Measurements from ENCODE around the gene CDK9.
"Not testable (repeated sequence)": the region's sequence is repeated elsewhere in the genome, so short reads cannot be mapped to it uniquely, and the experiment has no call there.

CDK9 gene

GRCh38 chr9:127778280-127779135, 7.3 kb upstream of the CDK9 start, which contains the start of gene SH2D3C:
SH2D3C (minus strand) TSS chr9:127778666; CDS start chr9:127778627, 39 bp downstream.
- Histone ChIP-seq H3K36me3 (ENCODE audit: insufficient read depth, low read length) (no peaks in the 10 kb centered on the region), H2AFZ (ENCODE audit: low read depth, low read length) (no peak within 1 kb of the TSS), H3K4me1 (ENCODE audit: insufficient read depth, low read length) (peaks cover 3% of the 10 kb centered on the region), H3K9me3 (ENCODE audit: low read length) (no peaks in the 10 kb centered on the region), H3K4me3 (ENCODE audit: low read length) (no peak within 1 kb of the TSS), H3K27me3 (ENCODE audit: insufficient read depth, low read length) (no peaks in the 10 kb centered on the region)

- H3K9me3 ChIP-seq (ENCODE audit: low read length), result no peaks in the 10 kb centered on the region
- H3K27me3 ChIP-seq (ENCODE audit: insufficient read depth, low read length), result no peaks in the 10 kb centered on the region
- H3K4me1 ChIP-seq (ENCODE audit: insufficient read depth, low read length), result peaks cover 3% of the 10 kb centered on the region
- no peaks in the 10 kb centered on the region for H3K36me3 ChIP-seq (ENCODE audit: insufficient read depth, low read length)
- H2AFZ ChIP-seq (ENCODE audit: low read depth, low read length), result no peak overlapping the region
- H3K4me3 ChIP-seq (ENCODE audit: low read length), result no peak overlapping the region
These were observed 6.5 kb upstream of the CDK9 start for GRCh38 chr9:127779136-127779981.

- no peaks in the 10 kb centered on the region for H3K36me3 ChIP-seq (ENCODE audit: insufficient read depth, low read length)
- H3K9me3 ChIP-seq (ENCODE audit: low read length), result no peaks in the 10 kb centered on the region
- H2AFZ ChIP-seq (ENCODE audit: low read depth, low read length), result no peak overlapping the region
- H3K27me3 ChIP-seq (ENCODE audit: insufficient read depth, low read length), result no peaks in the 10 kb centered on the region
- no peak overlapping the region for H3K4me3 ChIP-seq (ENCODE audit: low read length)
- peaks cover 5% of the 10 kb centered on the region for H3K4me1 ChIP-seq (ENCODE audit: insufficient read depth, low read length)
These were observed 5.5 kb upstream of the CDK9 start for GRCh38 chr9:127780126-127780885.

GRCh38 chr9:127780909-127781308, 4.9 kb upstream of the CDK9 start:
- not testable (repeated sequence) for H3K4me3 ChIP-seq (ENCODE audit: low read length); H3K9me3 ChIP-seq (ENCODE audit: low read length); H3K4me1 ChIP-seq (ENCODE audit: insufficient read depth, low read length); H2AFZ ChIP-seq (ENCODE audit: low read depth, low read length); H3K36me3 ChIP-seq (ENCODE audit: insufficient read depth, low read length); H3K27me3 ChIP-seq (ENCODE audit: insufficient read depth, low read length)

- Histone ChIP-seq H3K36me3 (ENCODE audit: insufficient read depth, low read length) (no peaks in the 10 kb centered on the region), H3K9me3 (ENCODE audit: low read length) (no peaks in the 10 kb centered on the region), H2AFZ (ENCODE audit: low read depth, low read length) (no peak overlapping the region), H3K4me3 (ENCODE audit: low read length) (no peak overlapping the region), H3K4me1 (ENCODE audit: insufficient read depth, low read length) (peaks cover 6% of the 10 kb centered on the region), H3K27me3 (ENCODE audit: insufficient read depth, low read length) (no peaks in the 10 kb centered on the region)
These were observed 4.0 kb upstream of the CDK9 start for GRCh38 chr9:127781806-127782205.

- H2AFZ ChIP-seq (ENCODE audit: low read depth, low read length), result no peak overlapping the region
- H3K27me3 ChIP-seq (ENCODE audit: insufficient read depth, low read length), result no peaks in the 10 kb centered on the region
- no peak overlapping the region for H3K4me3 ChIP-seq (ENCODE audit: low read length)
- H3K4me1 ChIP-seq (ENCODE audit: insufficient read depth, low read length), result peaks cover 14% of the 10 kb centered on the region
- peaks cover 13% of the 10 kb centered on the region for H3K36me3 ChIP-seq (ENCODE audit: insufficient read depth, low read length)
- H3K9me3 ChIP-seq (ENCODE audit: low read length), result no peaks in the 10 kb centered on the region
These were observed 2.5 kb upstream of the CDK9 start for GRCh38 chr9:127783111-127784008.

- Histone ChIP-seq H3K9me3 (ENCODE audit: low read length) (no peaks in the 10 kb centered on the region), H3K4me3 (ENCODE audit: low read length) (peak overlapping the region; percentile 91), H2AFZ (ENCODE audit: low read depth, low read length) (no peak overlapping the region), H3K4me1 (ENCODE audit: insufficient read depth, low read length) (peaks cover 14% of the 10 kb centered on the region), H3K36me3 (ENCODE audit: insufficient read depth, low read length) (peaks cover 32% of the 10 kb centered on the region), H3K27me3 (ENCODE audit: insufficient read depth, low read length) (no peaks in the 10 kb centered on the region)
These were observed 556 bp upstream of the CDK9 start for GRCh38 chr9:127785023-127785932.

- no peaks in the 10 kb centered on the region for H3K27me3 ChIP-seq (ENCODE audit: insufficient read depth, low read length)
- H2AFZ ChIP-seq (ENCODE audit: low read depth, low read length), result no peak overlapping the region
- H3K36me3 ChIP-seq (ENCODE audit: insufficient read depth, low read length), result peaks cover 44% of the 10 kb centered on the region
- H3K4me3 ChIP-seq (ENCODE audit: low read length), result peak overlapping the region; percentile 91
- no peaks in the 10 kb centered on the region for H3K9me3 ChIP-seq (ENCODE audit: low read length)
- peaks cover 14% of the 10 kb centered on the region for H3K4me1 ChIP-seq (ENCODE audit: insufficient read depth, low read length)
These were observed 905 bp downstream of the CDK9 start for GRCh38 chr9:127786773-127787104.

GRCh38 chr9:127788337-127789011, 2.6 kb downstream of the CDK9 start:
- Histone ChIP-seq H3K4me3 (ENCODE audit: low read length) (no peak overlapping the region), H3K27me3 (ENCODE audit: insufficient read depth, low read length) (no peaks in the 10 kb centered on the region), H3K36me3 (ENCODE audit: insufficient read depth, low read length) (peaks cover 44% of the 10 kb centered on the region), H2AFZ (ENCODE audit: low read depth, low read length) (no peak overlapping the region), H3K9me3 (ENCODE audit: low read length) (no peaks in the 10 kb centered on the region), H3K4me1 (ENCODE audit: insufficient read depth, low read length) (peaks cover 11% of the 10 kb centered on the region)

- Histone ChIP-seq H3K4me1 (ENCODE audit: insufficient read depth, low read length) (peaks cover 11% of the 10 kb centered on the region), H3K9me3 (ENCODE audit: low read length) (no peaks in the 10 kb centered on the region), H3K4me3 (ENCODE audit: low read length) (no peak overlapping the region), H3K36me3 (ENCODE audit: insufficient read depth, low read length) (peaks cover 44% of the 10 kb centered on the region), H2AFZ (ENCODE audit: low read depth, low read length) (no peak overlapping the region), H3K27me3 (ENCODE audit: insufficient read depth, low read length) (no peaks in the 10 kb centered on the region)
These were observed 3.3 kb downstream of the CDK9 start for GRCh38 chr9:127789179-127789578.
